Measurements from ENCODE around the gene FGD5.

The FGD5 gene

DNA sequence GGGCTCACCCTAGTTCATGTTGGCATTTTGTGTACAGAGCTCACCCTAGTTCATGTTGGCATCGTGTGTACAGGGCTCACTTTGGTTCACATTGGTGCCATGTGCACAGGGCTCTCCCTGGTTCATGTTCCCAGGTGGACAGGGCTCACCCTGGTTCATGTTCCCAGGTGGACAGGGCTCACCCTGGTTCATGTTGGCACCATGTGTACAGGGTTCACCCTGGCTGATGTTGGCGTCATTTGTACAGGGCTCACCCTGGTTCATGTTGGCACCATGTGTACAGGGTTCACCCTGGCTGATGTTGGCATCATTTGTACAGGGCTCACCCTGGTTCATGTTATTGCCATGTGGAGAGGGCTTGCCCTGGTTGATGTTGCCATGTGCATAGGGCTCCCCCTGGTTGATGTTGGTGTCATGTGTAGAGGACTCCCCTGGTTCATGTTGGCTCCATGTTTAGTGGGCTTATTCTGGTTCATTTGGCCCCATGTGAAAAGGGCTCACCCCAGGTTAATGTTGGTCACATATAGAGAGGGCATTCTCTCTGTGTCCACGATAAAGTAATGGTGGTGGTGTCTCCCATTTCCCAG, 97.0 kb downstream of the FGD5 start:
- Mint-ChIP-seq H3K4me1 (ENCODE audit: low read depth) (no peaks in the 10 kb centered on the region), H3K36me3 (no peaks in the 10 kb centered on the region), H3K27ac (no peak overlapping the region), H3K9me3 (ENCODE audit: low read depth) (no peaks in the 10 kb centered on the region), H3K4me3 (no peak overlapping the region), H3K27me3 (peaks cover 1% of the 10 kb centered on the region)

DNA sequence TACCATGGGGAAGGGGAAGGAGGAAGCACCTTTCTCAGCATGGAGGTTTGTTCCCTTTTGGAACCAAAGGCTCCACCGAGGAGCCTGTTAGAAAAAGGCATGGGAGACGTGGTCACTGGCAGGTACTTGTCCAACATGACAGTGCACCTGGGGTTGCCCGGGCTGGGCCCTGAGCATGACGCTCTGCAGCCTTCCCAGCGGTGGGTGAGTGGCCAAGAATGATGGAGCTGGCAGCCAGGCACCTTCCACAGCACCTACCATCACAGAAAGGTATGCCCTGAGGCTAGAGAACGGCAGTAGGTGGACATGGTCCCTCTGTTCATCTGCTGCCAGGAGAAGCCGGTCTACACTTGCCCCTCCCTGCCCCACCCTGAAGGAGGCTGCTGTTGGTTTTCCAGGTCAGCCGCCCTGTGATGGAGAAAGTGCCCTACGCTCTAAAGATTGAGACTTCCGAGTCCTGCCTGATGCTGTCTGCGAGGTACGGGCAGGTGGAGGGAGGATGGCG, 99.6 kb downstream of the FGD5 start:
- Mint-ChIP-seq H3K27ac (no peak overlapping the region), H3K9me3 (ENCODE audit: low read depth) (no peaks in the 10 kb centered on the region), H3K36me3 (no peaks in the 10 kb centered on the region), H3K4me3 (no peak overlapping the region), H3K27me3 (no peaks in the 10 kb centered on the region), H3K4me1 (ENCODE audit: low read depth) (no peaks in the 10 kb centered on the region)

DNA sequence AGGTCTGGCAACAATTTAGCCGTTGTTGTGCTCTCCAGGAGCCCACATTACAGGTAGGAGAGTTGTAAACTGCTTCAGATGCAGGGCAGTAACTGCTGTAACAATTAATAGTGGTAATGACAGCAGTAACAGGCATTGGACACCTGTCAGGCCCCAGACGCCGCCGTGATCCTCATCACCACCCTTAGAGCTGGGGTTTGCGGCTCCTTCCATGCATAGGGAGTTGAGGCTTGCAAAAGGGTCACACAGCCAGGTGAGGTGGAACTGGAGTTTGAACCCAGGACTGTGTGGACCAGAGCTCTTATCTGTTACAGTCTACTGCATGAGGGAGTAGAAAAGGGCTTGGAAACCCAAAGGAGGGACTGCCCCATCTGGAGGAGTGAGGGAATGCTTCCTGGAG, 101.8 kb downstream of the FGD5 start:
- H3K4me3 Mint-ChIP-seq = no peak overlapping the region
- no peaks in the 10 kb centered on the region for H3K27me3 Mint-ChIP-seq
- H3K27ac Mint-ChIP-seq = no peak overlapping the region
- no peaks in the 10 kb centered on the region for H3K9me3 Mint-ChIP-seq (ENCODE audit: low read depth)
- H3K36me3 Mint-ChIP-seq = no peaks in the 10 kb centered on the region
- H3K4me1 Mint-ChIP-seq (ENCODE audit: low read depth) = no peaks in the 10 kb centered on the region

DNA sequence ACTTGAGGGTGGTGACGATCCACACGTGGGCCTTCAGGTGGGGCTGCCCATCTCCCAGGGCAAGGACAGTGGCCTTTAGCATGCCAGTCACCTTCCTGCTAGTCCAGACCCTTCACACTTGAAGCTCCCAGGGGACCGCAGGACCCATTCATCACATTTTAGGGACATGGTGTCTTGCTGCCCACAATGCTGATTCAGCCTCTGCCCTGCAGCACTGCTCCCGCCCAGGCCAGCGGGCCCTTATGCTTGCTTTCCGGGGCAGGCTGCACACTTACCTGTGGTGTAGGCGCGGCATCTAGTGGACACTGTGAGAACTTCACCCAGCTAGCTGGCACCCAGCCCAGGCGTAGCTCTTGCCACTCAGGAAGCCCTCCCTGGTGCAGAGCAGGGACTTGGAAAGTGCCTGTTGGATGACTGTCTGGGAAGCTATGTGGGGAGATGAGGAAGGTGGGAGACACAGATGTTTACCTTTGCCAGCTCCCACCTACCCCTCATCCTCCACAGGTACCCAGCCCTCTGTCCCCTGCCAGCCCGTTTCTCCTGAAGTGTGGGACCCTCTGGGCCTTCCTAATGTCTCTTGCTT, 102.4 kb downstream of the FGD5 start:
- no peak overlapping the region for H3K4me3 Mint-ChIP-seq

DNA sequence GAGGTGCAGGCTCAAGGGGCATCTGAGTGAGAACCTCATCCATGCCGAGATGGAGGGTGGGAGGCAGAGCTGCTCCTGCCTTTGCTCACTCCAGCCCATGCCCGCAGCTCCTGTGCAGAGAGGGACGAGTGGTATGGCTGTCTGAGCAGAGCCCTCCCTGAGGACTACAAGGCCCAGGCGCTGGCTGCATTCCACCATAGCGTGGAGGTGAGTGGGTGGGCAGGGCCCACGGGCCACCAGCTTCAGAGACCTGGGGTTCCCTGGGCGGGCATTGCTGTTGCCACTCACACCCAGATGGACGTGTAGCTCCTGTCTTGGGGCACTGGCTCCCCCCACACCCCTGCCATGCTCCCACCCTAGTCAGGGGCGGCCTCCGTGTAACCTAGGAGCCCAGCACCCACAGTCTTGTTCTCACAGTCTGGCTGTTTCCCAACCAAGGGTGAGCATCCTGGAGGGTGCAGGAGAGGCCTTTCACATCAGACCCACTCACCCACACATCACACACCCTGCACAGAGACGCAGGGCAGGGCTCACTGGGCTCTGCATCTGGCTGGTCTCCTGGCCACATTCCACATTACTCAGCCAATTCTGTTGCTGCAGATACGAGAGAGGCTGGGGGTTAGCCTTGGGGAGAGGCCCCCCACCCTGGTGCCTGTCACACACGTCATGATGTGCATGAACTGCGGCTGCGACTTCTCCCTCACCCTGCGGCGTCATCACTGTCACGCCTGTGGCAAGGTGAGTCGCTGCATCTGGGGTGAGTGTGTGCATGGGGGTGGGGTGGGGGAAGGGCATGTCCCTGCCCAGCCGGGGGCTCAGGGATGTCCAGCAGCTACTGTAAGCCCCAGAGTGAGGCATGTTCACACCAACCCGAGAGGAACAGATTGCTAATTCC, 103.3 kb downstream of the FGD5 start:
- H3K9me3 Mint-ChIP-seq (ENCODE audit: low read depth) = no peaks in the 10 kb centered on the region
- H3K27me3 Mint-ChIP-seq = no peaks in the 10 kb centered on the region
- H3K4me3 Mint-ChIP-seq = no peak overlapping the region
- no peak overlapping the region for H3K27ac Mint-ChIP-seq
- no peaks in the 10 kb centered on the region for H3K4me1 Mint-ChIP-seq (ENCODE audit: low read depth)
- no peaks in the 10 kb centered on the region for H3K36me3 Mint-ChIP-seq

More for the DNA sequence above, 102.4 kb downstream of the FGD5 start:
- H3K36me3 Mint-ChIP-seq = no peaks in the 10 kb centered on the region
- H3K4me1 Mint-ChIP-seq (ENCODE audit: low read depth) = no peaks in the 10 kb centered on the region
- H3K27ac Mint-ChIP-seq = no peak overlapping the region
- H3K27me3 Mint-ChIP-seq = no peaks in the 10 kb centered on the region
- no peaks in the 10 kb centered on the region for H3K9me3 Mint-ChIP-seq (ENCODE audit: low read depth)

DNA sequence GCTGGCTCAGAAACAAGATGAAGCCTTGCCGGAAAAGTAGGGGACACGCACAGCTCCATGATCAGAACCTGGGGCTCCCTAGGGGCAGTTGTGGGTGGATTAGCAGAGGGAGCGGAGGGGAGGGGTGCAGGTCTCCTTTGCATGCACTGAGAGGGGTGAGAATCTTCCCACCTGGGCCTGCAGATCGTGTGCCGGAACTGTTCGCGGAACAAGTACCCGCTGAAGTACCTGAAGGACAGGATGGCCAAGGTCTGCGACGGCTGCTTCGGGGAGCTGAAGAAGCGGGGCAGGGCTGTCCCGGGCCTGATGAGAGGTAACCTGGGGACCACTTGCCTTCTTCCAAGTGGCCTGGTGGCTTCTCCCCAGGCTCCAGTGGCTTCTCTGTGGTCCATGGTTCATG, 104.1 kb downstream of the FGD5 start:
- no peaks in the 10 kb centered on the region for H3K4me1 Mint-ChIP-seq (ENCODE audit: low read depth)
- H3K9me3 Mint-ChIP-seq (ENCODE audit: low read depth) = no peaks in the 10 kb centered on the region
- H3K27me3 Mint-ChIP-seq = no peaks in the 10 kb centered on the region
- no peaks in the 10 kb centered on the region for H3K36me3 Mint-ChIP-seq
- H3K4me3 Mint-ChIP-seq = no peak overlapping the region
- H3K27ac Mint-ChIP-seq = no peak overlapping the region

- no peaks in the 10 kb centered on the region for H3K4me1 Mint-ChIP-seq (ENCODE audit: low read depth)
- H3K27ac Mint-ChIP-seq = no peak overlapping the region
- H3K4me3 Mint-ChIP-seq = no peak overlapping the region
- no peaks in the 10 kb centered on the region for H3K27me3 Mint-ChIP-seq
- no peaks in the 10 kb centered on the region for H3K9me3 Mint-ChIP-seq (ENCODE audit: low read depth)
- no peaks in the 10 kb centered on the region for H3K36me3 Mint-ChIP-seq
Measured at GRCh38 chr3:14923476-14923875, 104.7 kb downstream of the FGD5 start.

DNA sequence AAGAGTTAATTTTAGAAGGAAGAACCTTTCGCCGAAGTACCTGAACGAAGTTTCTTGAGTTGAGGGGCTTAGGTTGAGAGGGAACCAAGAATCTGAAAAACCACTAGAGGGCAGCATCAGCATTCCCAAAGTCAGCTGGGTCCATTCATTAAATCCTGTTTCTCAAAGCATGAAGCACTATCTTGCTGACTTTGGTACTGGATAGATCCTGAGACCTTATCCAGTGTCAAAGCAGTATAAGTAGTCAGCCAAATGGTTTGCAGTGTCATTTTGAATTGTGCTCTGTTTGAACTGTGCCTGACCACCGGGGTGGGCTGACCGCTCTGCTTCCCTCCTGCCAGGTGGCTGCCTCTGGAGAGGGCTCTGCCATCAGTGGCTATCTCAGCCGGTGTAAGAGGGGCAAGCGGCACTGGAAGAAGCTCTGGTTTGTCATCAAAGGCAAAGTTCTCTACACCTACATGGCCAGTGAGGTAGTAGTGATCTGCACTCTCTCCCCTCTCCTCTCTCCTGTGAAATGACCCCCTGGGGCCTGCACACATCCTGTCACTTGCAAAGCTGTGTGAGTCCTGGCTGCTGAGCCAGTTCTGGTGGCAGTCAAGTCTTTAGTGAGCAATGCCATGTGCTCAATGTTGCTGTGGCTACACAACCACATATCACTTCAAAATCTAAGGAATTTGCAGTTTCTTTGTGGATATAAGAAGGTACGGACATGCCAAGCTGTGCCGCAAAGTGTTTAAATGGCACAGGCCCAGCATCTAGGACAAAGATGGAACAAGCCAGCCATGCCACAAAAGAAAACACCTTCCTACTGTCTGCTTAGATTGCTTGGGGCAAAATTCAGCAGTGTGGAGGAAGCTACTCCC, 107.2 kb downstream of the FGD5 start:
- no peak overlapping the region for H3K4me3 Mint-ChIP-seq
- H3K27ac Mint-ChIP-seq = no peak overlapping the region
- H3K9me3 Mint-ChIP-seq (ENCODE audit: low read depth) = no peaks in the 10 kb centered on the region
- H3K4me1 Mint-ChIP-seq (ENCODE audit: low read depth) = no peaks in the 10 kb centered on the region
- H3K36me3 Mint-ChIP-seq = no peaks in the 10 kb centered on the region
- no peaks in the 10 kb centered on the region for H3K27me3 Mint-ChIP-seq

- H3K4me3 Mint-ChIP-seq = no peak overlapping the region
- no peak overlapping the region for H3K27ac Mint-ChIP-seq
- no peaks in the 10 kb centered on the region for H3K9me3 Mint-ChIP-seq (ENCODE audit: low read depth)
Measured at GRCh38 chr3:14926592-14926991, 107.8 kb downstream of the FGD5 start.

DNA sequence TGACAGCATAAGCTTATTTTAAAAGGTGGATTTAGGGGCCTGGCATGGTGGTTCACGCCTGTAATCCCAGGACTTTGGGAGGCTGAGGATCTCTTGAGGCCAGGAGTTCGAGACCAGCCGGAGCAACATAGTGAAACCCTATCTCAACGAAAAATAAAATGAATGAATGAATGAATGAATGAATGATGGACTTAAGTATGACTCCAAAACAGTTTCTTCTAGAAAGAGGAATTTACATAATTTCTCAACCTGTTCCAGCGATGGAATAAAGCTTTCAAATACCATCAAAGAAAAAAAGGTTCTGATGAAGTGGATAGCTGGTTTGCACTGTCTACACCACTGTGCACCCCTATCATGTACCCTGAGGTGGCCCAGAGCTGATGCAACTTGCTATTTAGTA, 108.5 kb downstream of the FGD5 start:
- Mint-ChIP-seq H3K4me3 (no peak overlapping the region), H3K9me3 (ENCODE audit: low read depth) (no peaks in the 10 kb centered on the region), H3K27ac (no peak overlapping the region), H3K4me1 (ENCODE audit: low read depth) (no peaks in the 10 kb centered on the region), H3K27me3 (peaks cover 1% of the 10 kb centered on the region), H3K36me3 (no peaks in the 10 kb centered on the region)

More at GRCh38 chr3:14926592-14926991, 107.8 kb downstream of the FGD5 start:
- Mint-ChIP-seq H3K4me1 (ENCODE audit: low read depth) (no peaks in the 10 kb centered on the region), H3K27me3 (peaks cover 1% of the 10 kb centered on the region), H3K36me3 (no peaks in the 10 kb centered on the region)

DNA sequence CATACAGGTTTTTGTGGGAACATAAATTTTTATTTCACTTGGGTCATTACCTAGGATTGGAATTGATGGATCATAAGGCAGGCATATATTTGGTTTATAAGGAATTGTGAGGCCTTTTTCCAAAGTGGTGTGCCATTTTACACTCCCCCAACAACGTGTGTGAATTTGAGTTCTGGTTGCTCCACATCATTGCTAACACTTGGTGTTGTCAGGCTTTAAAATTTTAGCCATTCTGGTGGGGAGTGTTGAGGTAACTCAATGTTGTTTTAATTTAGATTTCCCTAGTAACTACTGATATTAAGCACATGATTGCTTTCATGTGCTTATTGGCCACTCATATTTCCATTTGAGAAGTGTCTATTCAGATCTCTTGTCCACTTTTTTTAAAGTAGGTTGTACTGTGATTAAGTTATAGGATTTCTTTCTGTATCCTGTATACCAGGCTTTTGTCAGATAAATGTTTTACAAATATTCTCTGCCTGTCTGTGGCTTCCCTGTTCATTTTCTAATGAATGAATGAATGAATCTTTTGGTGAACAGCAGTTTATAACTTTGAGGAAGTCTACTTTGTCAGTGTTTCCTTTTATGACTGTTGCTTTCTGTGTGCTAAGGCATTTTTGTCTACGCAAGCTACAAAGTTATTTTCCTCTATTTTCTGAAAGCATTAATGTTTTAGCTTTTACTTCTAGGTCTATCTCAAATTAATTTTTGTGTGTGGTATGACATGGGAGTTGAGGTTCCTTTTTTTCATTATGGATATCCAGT, 110.7 kb downstream of the FGD5 start:
- H3K4me3 Mint-ChIP-seq = no peak overlapping the region
- no peaks in the 10 kb centered on the region for H3K9me3 Mint-ChIP-seq (ENCODE audit: low read depth)
- H3K27ac Mint-ChIP-seq = no peak overlapping the region
- H3K27me3 Mint-ChIP-seq = peaks cover 1% of the 10 kb centered on the region
- H3K36me3 Mint-ChIP-seq = no peaks in the 10 kb centered on the region
- H3K4me1 Mint-ChIP-seq (ENCODE audit: low read depth) = no peaks in the 10 kb centered on the region

DNA sequence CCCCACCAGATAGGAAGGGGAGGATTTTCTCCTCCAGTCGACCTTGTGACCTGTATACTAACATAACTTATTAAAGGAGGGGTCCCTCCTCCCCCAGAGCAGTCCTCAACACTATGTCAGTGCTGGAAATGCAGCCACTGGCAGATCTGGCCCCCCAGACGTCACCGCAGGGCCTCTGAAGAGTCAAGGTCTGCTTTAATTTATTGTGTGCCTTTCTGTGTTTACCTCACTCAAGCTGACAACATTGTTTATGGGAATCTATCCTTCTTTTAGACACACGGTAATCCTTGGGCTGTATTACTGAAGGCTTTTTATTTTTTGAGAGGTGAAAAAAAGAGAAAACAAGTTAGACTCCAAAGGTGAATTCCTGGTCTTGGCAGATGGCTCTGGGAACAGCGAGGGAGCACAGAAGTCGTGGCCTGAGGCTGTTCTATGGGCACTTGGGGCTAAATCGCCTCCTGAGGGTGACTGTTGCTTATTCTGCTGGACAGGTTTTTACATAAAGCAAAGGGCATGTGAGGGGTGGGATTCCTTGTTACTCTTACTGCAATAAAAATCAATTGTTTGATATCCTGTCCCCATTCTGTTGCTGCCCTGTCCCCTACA, 115.2 kb downstream of the FGD5 start:
- Mint-ChIP-seq H3K27ac (no peak overlapping the region), H3K27me3 (peaks cover 1% of the 10 kb centered on the region), H3K9me3 (ENCODE audit: low read depth) (no peaks in the 10 kb centered on the region), H3K4me3 (no peak overlapping the region), H3K4me1 (ENCODE audit: low read depth) (no peaks in the 10 kb centered on the region), H3K36me3 (no peaks in the 10 kb centered on the region)

GRCh38 chr3:14935592-14936345, 117.0 kb downstream of the FGD5 start:
- Mint-ChIP-seq H3K27ac (no peak overlapping the region), H3K36me3 (no peaks in the 10 kb centered on the region), H3K9me3 (ENCODE audit: low read depth) (no peaks in the 10 kb centered on the region), H3K27me3 (peaks cover 1% of the 10 kb centered on the region), H3K4me3 (no peak overlapping the region), H3K4me1 (ENCODE audit: low read depth) (no peaks in the 10 kb centered on the region)
